Measurements from ENCODE around the gene OPALIN. TPM values are rescaled to one million over a fixed set of nuclear protein-coding genes. Genes with fewer than 3 reads are reported as not detected.

Gene OPALIN
- total RNA-seq, 2 donors from 2014 or later: 0.17 TPM; not detected in 1

DNA sequence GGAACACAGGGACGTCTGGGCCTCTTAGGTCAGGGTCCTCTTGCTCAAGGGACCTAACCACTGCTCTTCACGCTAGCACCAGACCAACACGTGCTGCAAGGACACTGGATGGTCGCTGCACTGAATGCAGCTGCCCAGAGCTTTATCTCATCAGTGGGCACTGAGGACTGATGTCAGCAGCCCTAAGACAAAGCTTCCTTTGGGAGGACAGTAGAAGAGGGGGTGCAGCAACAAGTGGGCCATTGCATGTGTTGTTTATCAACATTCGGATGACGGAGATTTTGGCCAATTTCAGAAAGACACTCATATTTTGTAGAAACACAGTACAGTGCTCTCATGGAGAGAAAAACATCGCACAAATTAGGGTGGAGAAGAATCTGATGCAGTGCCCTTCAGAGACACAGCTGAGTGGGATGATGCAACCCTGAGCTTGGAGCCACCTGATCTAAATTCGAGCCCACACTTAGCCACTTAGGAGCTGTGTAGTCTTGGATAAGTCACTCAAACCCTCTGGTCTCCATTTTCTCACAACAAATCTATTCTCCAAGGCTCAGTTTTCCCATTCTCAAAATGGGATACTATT lies 1.7 kb downstream of the OPALIN start:
- intact Hi-C loops (cut with DNase I): no loop called here
- Histone ChIP-seq H3K9me3 (no peaks in the 10 kb centered on the region), H3K4me1 (replicated peaks) (no peaks in the 10 kb centered on the region), H3K27me3 (replicated peaks; ENCODE audit: insufficient read depth) (no peaks in the 10 kb centered on the region), H3K36me3 (no peaks in the 10 kb centered on the region), H3K27ac (no peak overlapping the region), H3K4me3 (no peak overlapping the region)
- no peak for DNase-seq (ENCODE audit: low spot score)
- TF ChIP-seq POLR2A (IDR thresholded peaks at IDR 0.05): no peak
- no peak for TF ChIP-seq POLR2AphosphoS5 (IDR thresholded peaks at IDR 0.05)
- TF ChIP-seq CTCF (IDR thresholded peaks at IDR 0.05): no peak
- WGBS: 74% methylated on average over 8 of the region's 8 CpGs

- H3K27ac ChIP-seq: no peak overlapping the region
- TF ChIP-seq POLR2A (IDR thresholded peaks at IDR 0.05) (no peak), POLR2AphosphoS5 (IDR thresholded peaks at IDR 0.05) (no peak), CTCF (IDR thresholded peaks at IDR 0.05) (no peak)
- no peak for DNase-seq (ENCODE audit: low spot score)
- H3K27me3 ChIP-seq (replicated peaks; ENCODE audit: insufficient read depth): no peaks in the 10 kb centered on the region
- no peaks in the 10 kb centered on the region for H3K4me1 ChIP-seq (replicated peaks)
- WGBS: 42% methylated on average over 4 of the region's 4 CpGs
- intact Hi-C loops (cut with DNase I): no loop called here
- H3K4me3 ChIP-seq: no peak overlapping the region
- no peaks in the 10 kb centered on the region for H3K9me3 ChIP-seq
- no peaks in the 10 kb centered on the region for H3K36me3 ChIP-seq
These were observed 6.2 kb downstream of the OPALIN start for GRCh38 chr10:96352582-96352981.

DNA sequence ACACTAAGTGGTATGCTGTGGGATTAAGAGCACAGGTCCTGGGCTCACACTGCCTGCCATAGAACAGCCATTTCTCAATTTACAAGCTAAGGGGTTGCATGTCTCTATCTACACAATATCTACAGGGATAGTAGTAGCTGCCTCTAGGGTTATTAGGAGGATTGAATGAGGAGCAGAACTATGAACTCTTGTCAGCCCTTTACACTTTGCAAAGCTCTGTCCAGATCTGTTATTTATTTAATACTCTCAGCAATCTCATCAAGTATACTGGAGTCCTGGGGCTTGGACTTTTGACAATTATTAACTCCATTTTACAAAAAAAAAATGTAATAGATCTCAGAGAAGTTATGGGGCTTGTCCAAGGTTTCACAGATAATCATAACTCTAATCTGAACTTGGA lies 6.8 kb downstream of the OPALIN start:
- no peaks in the 10 kb centered on the region for H3K9me3 ChIP-seq
- no peak for TF ChIP-seq POLR2A (IDR thresholded peaks at IDR 0.05)
- no peak for TF ChIP-seq CTCF (IDR thresholded peaks at IDR 0.05)
- no peak for TF ChIP-seq POLR2AphosphoS5 (IDR thresholded peaks at IDR 0.05)
- H3K27ac ChIP-seq: no peak overlapping the region
- H3K4me1 ChIP-seq (replicated peaks): no peaks in the 10 kb centered on the region
- no peak overlapping the region for H3K4me3 ChIP-seq
- H3K27me3 ChIP-seq (replicated peaks; ENCODE audit: insufficient read depth): no peaks in the 10 kb centered on the region
- H3K36me3 ChIP-seq: no peaks in the 10 kb centered on the region
- intact Hi-C loops (cut with DNase I): no loop called here
- no peak for DNase-seq (ENCODE audit: low spot score)

DNA sequence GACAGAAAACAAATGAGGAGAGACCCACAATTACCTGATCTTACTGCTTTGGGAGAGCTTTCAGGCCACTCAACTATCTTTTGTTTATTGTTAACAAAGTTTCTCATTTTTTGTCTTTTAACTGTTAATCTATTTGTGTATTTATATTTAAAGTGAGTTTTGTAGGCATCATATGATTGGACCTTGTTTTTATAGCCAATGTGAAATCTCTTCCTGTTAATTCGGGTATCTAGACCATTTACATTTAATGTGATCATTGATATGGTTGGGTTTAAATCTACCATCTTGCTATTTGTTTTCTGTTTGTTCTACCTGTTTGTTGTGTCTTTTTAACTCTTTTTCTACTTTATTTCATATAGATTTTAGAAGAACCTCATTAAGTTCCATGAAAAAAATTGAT lies 12.5 kb downstream of the OPALIN start:
- Histone ChIP-seq H3K36me3 (no peaks in the 10 kb centered on the region), H3K4me3 (no peak overlapping the region), H3K9me3 (no peaks in the 10 kb centered on the region), H3K27ac (no peak overlapping the region), H3K4me1 (replicated peaks) (no peaks in the 10 kb centered on the region), H3K27me3 (replicated peaks; ENCODE audit: insufficient read depth) (no peaks in the 10 kb centered on the region)
- TF ChIP-seq POLR2A (IDR thresholded peaks at IDR 0.05) (no peak), CTCF (IDR thresholded peaks at IDR 0.05) (no peak), POLR2AphosphoS5 (IDR thresholded peaks at IDR 0.05) (no peak)
- DNase-seq (ENCODE audit: low spot score): no peak
- intact Hi-C loops (cut with DNase I): no loop called here
- 87% methylated on average over 1 of the region's 1 CpG for WGBS

GRCh38 chr10:96345222-96345621 lies 13.6 kb downstream of the OPALIN start:
- Histone ChIP-seq H3K27me3 (replicated peaks; ENCODE audit: insufficient read depth) (no peaks in the 10 kb centered on the region), H3K36me3 (no peaks in the 10 kb centered on the region), H3K4me3 (no peak overlapping the region), H3K4me1 (replicated peaks) (no peaks in the 10 kb centered on the region), H3K27ac (no peak overlapping the region), H3K9me3 (no peaks in the 10 kb centered on the region)
- DNase-seq (ENCODE audit: low spot score): no peak
- intact Hi-C loops (cut with DNase I): no loop called here
- 60% methylated on average over 2 of the region's 2 CpGs for WGBS
- TF ChIP-seq POLR2A (IDR thresholded peaks at IDR 0.05) (no peak), CTCF (IDR thresholded peaks at IDR 0.05) (no peak), POLR2AphosphoS5 (IDR thresholded peaks at IDR 0.05) (no peak)

All from prostate gland (tissue), 2 donors.